ENCODE measurements around the gene RSPRY1. TPM values are rescaled to one million over a fixed set of nuclear protein-coding genes. Genes with fewer than 3 reads are reported as not detected.

RSPRY1 gene
- total RNA-seq, 1 experiment from 2014 or later = 57.7 TPM

GRCh38 chr16:57216968-57217367, 30.8 kb downstream of the RSPRY1 start:
- H3K4me3 ChIP-seq (ENCODE audit: low read depth, low read length) = no peak overlapping the region
- ChIA-PET CTCF (no interaction called here), POLR2A (no interaction called here)
- TF ChIP-seq CTCF (IDR thresholded peaks at IDR 0.05; ENCODE audit: insufficient read depth in 1 of 2, low read depth in 1 of 2, low read length in 1 of 2, severe bottlenecking in 1 of 2, unreplicated experiment in 1 of 2) = no peak
- no peaks in the 10 kb centered on the region for H3K27me3 Mint-ChIP-seq (ENCODE audit: insufficient read depth, unreplicated experiment)
- peaks cover 4% of the 10 kb centered on the region; the same call in 1 of the 2 replicates for H3K9me3 ChIP-seq
- H3K36me3 ChIP-seq (ENCODE audit: control insufficient read depth, insufficient read depth, low read length) = peaks cover 3% of the 10 kb centered on the region; the same call in 1 of the 2 replicates
- H3K36me3 Mint-ChIP-seq (ENCODE audit: insufficient read depth, unreplicated experiment) = peaks cover 91% of the 10 kb centered on the region
- peaks cover 10% of the 10 kb centered on the region for H3K9me3 Mint-ChIP-seq (ENCODE audit: unreplicated experiment)
- no peak for DNase-seq
- intact Hi-C loops (cut with micrococcal nuclease; ENCODE audit: unreplicated experiment) = no loop called here
- H3K4me1 Mint-ChIP-seq (ENCODE audit: low read depth, unreplicated experiment) = no peaks in the 10 kb centered on the region
- H3K4me3 Mint-ChIP-seq (ENCODE audit: unreplicated experiment) = no peak overlapping the region
- no TSS peak for BruUV-seq (replicated peaks)
- no peaks in the 10 kb centered on the region for H3K27me3 ChIP-seq (replicated peaks; ENCODE audit: control insufficient read depth, insufficient read depth, low read length)
- no peak overlapping the region for H3K27ac Mint-ChIP-seq (ENCODE audit: unreplicated experiment)
- H3K4me1 ChIP-seq = no peaks in the 10 kb centered on the region

GRCh38 chr16:57223057-57223456, 36.9 kb downstream of the RSPRY1 start:
- Histone ChIP-seq H3K4me1 (no peaks in the 10 kb centered on the region), H3K4me3 (ENCODE audit: low read depth, low read length) (no peak overlapping the region), H3K36me3 (ENCODE audit: control insufficient read depth, insufficient read depth, low read length) (peaks cover 6% of the 10 kb centered on the region), H3K9me3 (no peaks in the 10 kb centered on the region), H3K27me3 (replicated peaks; ENCODE audit: control insufficient read depth, insufficient read depth, low read length) (no peaks in the 10 kb centered on the region)
- Mint-ChIP-seq H3K9me3 (ENCODE audit: unreplicated experiment) (no peaks in the 10 kb centered on the region), H3K4me1 (ENCODE audit: low read depth, unreplicated experiment) (no peaks in the 10 kb centered on the region), H3K4me3 (ENCODE audit: unreplicated experiment) (no peak overlapping the region), H3K27ac (ENCODE audit: unreplicated experiment) (no peak overlapping the region), H3K36me3 (ENCODE audit: insufficient read depth, unreplicated experiment) (peaks cover 90% of the 10 kb centered on the region), H3K27me3 (ENCODE audit: insufficient read depth, unreplicated experiment) (no peaks in the 10 kb centered on the region)
- CTCF ChIA-PET = no interaction called here
- intact Hi-C loops (cut with micrococcal nuclease; ENCODE audit: unreplicated experiment) = no loop called here
- DNase-seq = no peak
- no TSS peak for BruUV-seq (replicated peaks)
- POLR2A ChIA-PET = no interaction called here
- TF ChIP-seq CTCF (IDR thresholded peaks at IDR 0.05; ENCODE audit: insufficient read depth in 1 of 2, low read depth in 1 of 2, low read length in 1 of 2, severe bottlenecking in 1 of 2, unreplicated experiment in 1 of 2) = no peak

GRCh38 chr16:57224651-57225335, 38.7 kb downstream of the RSPRY1 start:
- H3K4me1 ChIP-seq = no peaks in the 10 kb centered on the region
- H3K27me3 ChIP-seq (replicated peaks; ENCODE audit: control insufficient read depth, insufficient read depth, low read length) = no peaks in the 10 kb centered on the region
- no peaks in the 10 kb centered on the region for H3K4me1 Mint-ChIP-seq (ENCODE audit: low read depth, unreplicated experiment)
- no peak overlapping the region for H3K4me3 ChIP-seq (ENCODE audit: low read depth, low read length)
- DNase-seq = no peak
- BruUV-seq (replicated peaks) = no TSS peak
- intact Hi-C loops (cut with micrococcal nuclease; ENCODE audit: unreplicated experiment) = no loop called here
- H3K4me3 Mint-ChIP-seq (ENCODE audit: unreplicated experiment) = no peak overlapping the region
- no peak overlapping the region for H3K27ac Mint-ChIP-seq (ENCODE audit: unreplicated experiment)
- H3K36me3 ChIP-seq (ENCODE audit: control insufficient read depth, insufficient read depth, low read length) = peaks cover 6% of the 10 kb centered on the region
- no peaks in the 10 kb centered on the region for H3K9me3 ChIP-seq
- no peaks in the 10 kb centered on the region for H3K9me3 Mint-ChIP-seq (ENCODE audit: unreplicated experiment)
- peaks cover 89% of the 10 kb centered on the region for H3K36me3 Mint-ChIP-seq (ENCODE audit: insufficient read depth, unreplicated experiment)
- POLR2A ChIA-PET = no interaction called here
- H3K27me3 Mint-ChIP-seq (ENCODE audit: insufficient read depth, unreplicated experiment) = no peaks in the 10 kb centered on the region
- CTCF ChIA-PET = no interaction called here
- TF ChIP-seq CTCF (IDR thresholded peaks at IDR 0.05; ENCODE audit: insufficient read depth in 1 of 2, low read depth in 1 of 2, low read length in 1 of 2, severe bottlenecking in 1 of 2, unreplicated experiment in 1 of 2) = no peak

Data from Caco-2 (cell line).